Measurements from ENCODE around the gene ANXA11. TPM values are rescaled to one million over a fixed set of nuclear protein-coding genes. Genes with fewer than 3 reads are reported as not detected.

ANXA11 gene
- total and polyA plus RNA-seq, 8 donors, result 91.4 to 293 (median 161) TPM

DNA sequence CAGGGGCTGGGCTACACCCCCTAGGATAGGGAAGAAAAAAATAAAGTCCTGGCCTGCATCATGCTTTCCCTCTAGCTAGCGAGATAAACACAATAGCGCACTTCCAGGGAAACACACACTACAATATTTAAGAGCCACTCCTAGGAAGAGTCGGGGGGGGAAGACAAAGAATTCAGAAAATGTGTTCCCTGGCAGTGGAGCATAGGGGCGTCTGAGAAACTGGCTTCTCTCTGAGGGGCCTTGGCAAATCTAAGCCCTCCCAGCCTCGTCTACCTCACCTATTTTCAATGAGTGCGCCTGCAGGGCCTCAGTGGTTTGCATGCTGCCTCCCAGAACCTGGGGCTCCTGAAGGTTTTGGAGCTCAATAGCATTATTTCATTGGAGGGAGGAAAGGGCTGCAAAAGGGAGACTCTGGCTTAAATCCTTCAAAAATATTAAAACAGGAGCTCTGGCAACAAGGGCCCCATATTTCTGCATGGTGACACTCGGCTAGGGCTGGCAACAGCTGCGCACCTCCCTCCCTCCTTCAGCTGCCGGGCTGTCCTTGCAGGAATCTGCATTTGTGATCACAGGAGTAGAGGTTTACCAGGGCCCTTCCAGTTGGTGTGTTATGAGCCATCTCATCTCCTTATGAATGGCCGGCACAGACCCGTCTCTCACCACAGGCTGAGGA is 10.8 kb downstream of the ANXA11 start:
- intact Hi-C loops (cut with DNase I; ENCODE audit: low total_unique reads), result no loop called here
- Histone ChIP-seq H3K27ac (peak overlapping the region; percentile 69 to 100 (median 99)), H3K36me3 (peaks cover 0 to 20% (median 7%) of the 10 kb centered on the region in 4 donors), H3K4me1 (peaks cover 83 to 100% (median 92%) of the 10 kb centered on the region in 4 donors), H3K9me3 (no peaks in the 10 kb centered on the region), H3K27me3 (no peaks in the 10 kb centered on the region), H3K4me3 (no peak overlapping the region)
- 57 to 69% (median 63%) methylated on average over 10 to 11 of the region's 11 CpGs for WGBS, 5 donors
- no peak for DNase-seq
- TF ChIP-seq POLR2A (IDR thresholded peaks at IDR 0.05) (no peak), EP300 (IDR thresholded peaks at IDR 0.05) (no peak), POLR2AphosphoS5 (IDR thresholded peaks at IDR 0.05) (no peak)
- TF ChIP-seq, protein P1, sequence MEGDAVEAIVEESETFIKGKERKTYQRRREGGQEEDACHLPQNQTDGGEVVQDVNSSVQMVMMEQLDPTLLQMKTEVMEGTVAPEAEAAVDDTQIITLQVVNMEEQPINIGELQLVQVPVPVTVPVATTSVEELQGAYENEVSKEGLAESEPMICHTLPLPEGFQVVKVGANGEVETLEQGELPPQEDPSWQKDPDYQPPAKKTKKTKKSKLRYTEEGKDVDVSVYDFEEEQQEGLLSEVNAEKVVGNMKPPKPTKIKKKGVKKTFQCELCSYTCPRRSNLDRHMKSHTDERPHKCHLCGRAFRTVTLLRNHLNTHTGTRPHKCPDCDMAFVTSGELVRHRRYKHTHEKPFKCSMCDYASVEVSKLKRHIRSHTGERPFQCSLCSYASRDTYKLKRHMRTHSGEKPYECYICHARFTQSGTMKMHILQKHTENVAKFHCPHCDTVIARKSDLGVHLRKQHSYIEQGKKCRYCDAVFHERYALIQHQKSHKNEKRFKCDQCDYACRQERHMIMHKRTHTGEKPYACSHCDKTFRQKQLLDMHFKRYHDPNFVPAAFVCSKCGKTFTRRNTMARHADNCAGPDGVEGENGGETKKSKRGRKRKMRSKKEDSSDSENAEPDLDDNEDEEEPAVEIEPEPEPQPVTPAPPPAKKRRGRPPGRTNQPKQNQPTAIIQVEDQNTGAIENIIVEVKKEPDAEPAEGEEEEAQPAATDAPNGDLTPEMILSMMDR (IDR thresholded peaks at IDR 0.05), result no peak

DNA sequence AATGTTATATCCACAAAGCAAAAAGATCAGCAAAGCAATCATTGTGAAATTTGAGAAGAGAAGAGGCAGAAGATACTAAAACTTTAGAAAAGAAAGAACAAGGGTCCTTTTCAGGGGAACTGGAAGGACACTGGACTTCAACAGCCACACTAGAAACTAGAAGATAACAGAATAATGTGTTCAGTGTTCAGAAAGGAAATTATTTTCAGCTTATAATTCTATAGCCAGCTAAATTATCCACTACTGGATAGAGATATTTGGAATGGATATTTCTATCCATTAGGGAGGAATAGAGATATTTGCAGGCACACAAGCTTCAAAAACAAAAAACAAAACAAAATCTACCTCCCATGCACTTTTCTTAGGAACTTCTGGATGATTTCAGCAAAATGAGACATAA is 12.8 kb downstream of the ANXA11 start:
- Histone ChIP-seq H3K4me3 (no peak overlapping the region), H3K4me1 (peaks cover 85 to 100% (median 92%) of the 10 kb centered on the region in 4 donors), H3K36me3 (peaks cover 0 to 20% (median 7%) of the 10 kb centered on the region in 4 donors), H3K9me3 (no peaks in the 10 kb centered on the region), H3K27me3 (no peaks in the 10 kb centered on the region), H3K27ac (peak overlapping the region in 3 of 5 donors; percentile 75 to 100 (median 99))
- TF ChIP-seq EP300 (IDR thresholded peaks at IDR 0.05), result no peak
- TF ChIP-seq, protein P1 (IDR thresholded peaks at IDR 0.05), result no peak
- TF ChIP-seq POLR2AphosphoS5 (IDR thresholded peaks at IDR 0.05), result no peak
- no peak for TF ChIP-seq POLR2A (IDR thresholded peaks at IDR 0.05)
- no peak for DNase-seq
- intact Hi-C loops (cut with DNase I; ENCODE audit: low total_unique reads), result no loop called here

DNA sequence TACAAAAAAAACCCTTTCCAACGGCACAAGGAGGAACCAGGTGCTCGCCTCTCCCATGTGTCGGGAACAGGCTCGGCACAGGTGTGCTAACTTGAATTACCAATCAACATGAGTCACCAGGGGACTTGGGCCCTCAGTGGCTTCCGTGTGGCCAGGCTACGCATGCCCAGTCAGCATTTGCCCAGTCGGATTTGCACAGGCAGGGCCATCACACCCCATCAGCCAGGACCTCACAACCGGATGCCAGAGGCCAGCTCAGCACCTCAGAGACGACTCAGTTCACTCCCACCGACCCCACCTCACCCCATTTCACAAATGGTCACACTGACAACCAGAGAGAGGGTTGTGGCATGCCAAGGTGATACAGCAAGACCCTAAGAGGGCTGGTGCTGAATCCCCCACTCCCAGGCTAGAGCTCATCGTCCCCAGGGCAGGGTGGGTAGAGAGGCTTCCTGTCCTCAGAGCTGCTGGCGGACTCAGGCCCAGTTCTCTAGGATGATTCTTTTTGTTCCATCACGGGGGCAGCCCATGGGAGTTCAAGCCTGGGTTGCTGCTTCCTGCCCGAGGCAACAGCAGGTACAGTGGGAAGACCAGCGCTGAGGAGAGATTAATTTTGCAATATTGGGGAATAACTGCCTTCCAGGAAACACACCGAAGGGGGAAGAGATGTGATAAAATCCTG is 13.6 kb downstream of the ANXA11 start:
- H3K9me3 ChIP-seq, result no peaks in the 10 kb centered on the region
- peak; percentile 64 to 84 for DNase-seq
- H3K4me1 ChIP-seq, result peaks cover 85 to 100% (median 91%) of the 10 kb centered on the region in 4 donors
- peaks cover 0 to 20% (median 7%) of the 10 kb centered on the region in 4 donors for H3K36me3 ChIP-seq
- H3K4me3 ChIP-seq, result no peak overlapping the region
- WGBS, 5 donors, result 52 to 69% (median 69%) methylated on average over 15 to 16 of the region's 16 CpGs
- TF ChIP-seq POLR2A (IDR thresholded peaks at IDR 0.05) (no peak), POLR2AphosphoS5 (IDR thresholded peaks at IDR 0.05) (peak in 2 of 3 donors; percentile 56 to 85), EP300 (IDR thresholded peaks at IDR 0.05) (no peak)
- TF ChIP-seq, protein P1 (IDR thresholded peaks at IDR 0.05), result no peak
- intact Hi-C loops (cut with DNase I; ENCODE audit: low total_unique reads), result no loop called here
- peak overlapping the region; percentile 75 to 100 (median 89) for H3K27ac ChIP-seq
- no peaks in the 10 kb centered on the region for H3K27me3 ChIP-seq

DNA sequence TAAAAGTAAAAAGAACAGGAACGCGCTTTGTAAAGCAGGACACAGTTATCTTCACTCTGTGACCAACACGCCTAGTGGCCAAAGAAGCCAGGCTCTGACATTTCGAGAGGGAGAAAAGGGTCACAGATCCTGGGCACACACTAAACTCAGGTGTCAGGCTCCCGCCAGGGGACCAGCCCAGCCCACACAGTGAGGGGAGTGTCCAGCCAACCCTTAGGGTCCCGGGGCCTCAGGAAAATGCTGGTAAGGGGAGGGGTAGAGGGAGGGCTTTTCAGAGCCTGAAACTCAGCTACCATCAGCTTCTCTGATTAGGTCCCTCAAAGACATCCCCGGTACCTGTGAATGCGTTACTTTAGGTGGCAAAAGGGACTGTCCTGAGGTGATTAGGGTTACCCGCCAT is 16.6 kb downstream of the ANXA11 start:
- no peaks in the 10 kb centered on the region for H3K27me3 ChIP-seq
- no peaks in the 10 kb centered on the region for H3K9me3 ChIP-seq
- intact Hi-C loops (cut with DNase I; ENCODE audit: low total_unique reads), result no loop called here
- peak overlapping the region; percentile 22 to 100 (median 56) for H3K27ac ChIP-seq
- peak in 1 of 2 donors; percentile 24 for DNase-seq
- WGBS, 5 donors, result 70 to 90% (median 82%) methylated on average over 9 of the region's 9 CpGs
- no peak overlapping the region for H3K4me3 ChIP-seq
- peaks cover 68 to 100% (median 84%) of the 10 kb centered on the region in 4 donors for H3K4me1 ChIP-seq
- peaks cover 0 to 14% (median 6%) of the 10 kb centered on the region in 4 donors for H3K36me3 ChIP-seq
- no peak for TF ChIP-seq EP300 (IDR thresholded peaks at IDR 0.05)
- TF ChIP-seq, protein P1 (IDR thresholded peaks at IDR 0.05), result no peak
- no peak for TF ChIP-seq POLR2AphosphoS5 (IDR thresholded peaks at IDR 0.05)
- no peak for TF ChIP-seq POLR2A (IDR thresholded peaks at IDR 0.05)

Data from stomach (tissue), 9 donors.